GM12874 (cell line): ENCODE measurements around the gene RARS1.

ENCODE experiments used
- CTCF ChIP-seq: IDR thresholded peaks from 2 replicates; pipeline ENCODE4 v1.5.1; 2011; ENCODE audit warnings: low read depth, mild to moderate bottlenecking, control low read depth, low read length, moderate library complexity; ENCODE audit not compliant: insufficient read depth

The RARS1 gene

GRCh38 chr5:168451565-168451964 is 34.7 kb upstream of the RARS1 start:
- TF ChIP-seq CTCF = no peak

DNA sequence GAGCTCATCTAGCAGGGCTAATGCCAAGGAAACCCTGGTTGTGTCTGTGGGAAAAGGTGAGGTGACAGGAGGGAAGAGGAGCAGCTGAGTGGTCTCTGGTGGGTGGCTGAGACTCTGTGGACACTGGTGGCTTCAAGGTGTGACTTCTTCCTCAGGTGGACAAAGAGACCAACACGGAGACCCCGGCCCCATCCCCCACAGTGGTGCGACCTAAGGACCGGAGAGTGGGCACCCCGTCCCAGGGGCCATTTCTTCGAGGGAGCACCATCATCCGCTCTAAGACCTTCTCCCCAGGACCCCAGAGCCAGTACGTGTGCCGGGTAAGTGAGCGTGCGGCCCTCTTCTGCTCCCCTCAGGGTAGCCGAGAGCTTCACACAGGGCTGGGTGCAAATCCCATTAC is 31.1 kb upstream of the RARS1 start:
- TF ChIP-seq CTCF = no peak

- no peak for TF ChIP-seq CTCF
Measured at GRCh38 chr5:168457542-168457941, 28.7 kb upstream of the RARS1 start.

- TF ChIP-seq CTCF = no peak
Measured at GRCh38 chr5:168460606-168461005, 25.7 kb upstream of the RARS1 start.

GRCh38 chr5:168463081-168463480 is 23.2 kb upstream of the RARS1 start:
- TF ChIP-seq CTCF = no peak

GRCh38 chr5:168464214-168464613 is 22.1 kb upstream of the RARS1 start:
- TF ChIP-seq CTCF = no peak

- TF ChIP-seq CTCF = no peak
Measured at GRCh38 chr5:168464641-168465040, 21.6 kb upstream of the RARS1 start.
